ENCODE measurements around the gene DRD3.

Gene DRD3

GRCh38 chr3:114213292-114213626 is 34.4 kb upstream of the DRD3 start:
- no peak overlapping the region for H3K4me3 ChIP-seq (ENCODE audit: low read length)
- no peak for TF ChIP-seq CTCF (conservative IDR thresholded peaks at IDR 0.05; ENCODE audit: low read depth, low read length)
- no peak for DNase-seq (ENCODE audit: low read depth)

GRCh38 chr3:114212646-114213045 is 33.8 kb upstream of the DRD3 start:
- H3K4me3 ChIP-seq (ENCODE audit: low read length): no peak overlapping the region
- TF ChIP-seq CTCF (conservative IDR thresholded peaks at IDR 0.05; ENCODE audit: low read depth, low read length): no peak
- no peak for DNase-seq (ENCODE audit: low read depth)

GRCh38 chr3:114207768-114208167 is 28.9 kb upstream of the DRD3 start:
- DNase-seq (ENCODE audit: low read depth): no peak
- no peak overlapping the region for H3K4me3 ChIP-seq (ENCODE audit: low read length)
- TF ChIP-seq CTCF (conservative IDR thresholded peaks at IDR 0.05; ENCODE audit: low read depth, low read length): no peak

GRCh38 chr3:114206342-114206741 is 27.5 kb upstream of the DRD3 start:
- DNase-seq (ENCODE audit: low read depth): no peak
- H3K4me3 ChIP-seq (ENCODE audit: low read length): no peak overlapping the region
- no peak for TF ChIP-seq CTCF (conservative IDR thresholded peaks at IDR 0.05; ENCODE audit: low read depth, low read length)

- no peak overlapping the region for H3K4me3 ChIP-seq (ENCODE audit: low read length)
- TF ChIP-seq CTCF (conservative IDR thresholded peaks at IDR 0.05; ENCODE audit: low read depth, low read length): no peak
- no peak for DNase-seq (ENCODE audit: low read depth)
Observed at GRCh38 chr3:114205541-114205940, 26.7 kb upstream of the DRD3 start.

DNA sequence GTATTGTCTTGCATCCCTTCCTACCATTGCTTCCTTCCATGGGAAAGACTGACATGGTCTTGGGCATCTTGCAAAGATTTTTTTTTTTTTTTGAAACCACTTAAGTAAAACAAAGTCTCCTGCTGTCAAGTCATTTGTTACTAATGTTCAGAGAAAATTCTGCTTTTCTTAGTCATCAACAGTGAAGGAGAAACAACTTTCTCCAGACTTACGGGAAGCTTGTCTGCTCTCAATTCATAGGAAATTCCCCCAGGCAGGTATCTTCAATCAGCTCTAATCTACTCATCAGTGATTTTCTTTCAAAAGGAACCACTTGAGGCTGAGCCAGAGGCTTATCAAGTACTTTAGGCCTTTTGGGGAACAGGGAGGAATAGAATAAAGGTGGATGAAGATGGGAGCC is 15.9 kb upstream of the DRD3 start:
- TF ChIP-seq CTCF (conservative IDR thresholded peaks at IDR 0.05; ENCODE audit: low read depth, low read length): no peak
- no peak overlapping the region for H3K4me3 ChIP-seq (ENCODE audit: low read length)
- DNase-seq (ENCODE audit: low read depth): no peak

- DNase-seq (ENCODE audit: low read depth): no peak
- no peak overlapping the region for H3K4me3 ChIP-seq (ENCODE audit: low read length)
- no peak for TF ChIP-seq CTCF (conservative IDR thresholded peaks at IDR 0.05; ENCODE audit: low read depth, low read length)
Observed at GRCh38 chr3:114192136-114192535, 13.3 kb upstream of the DRD3 start.

All from retinal pigment epithelial cell (primary cell).